ENCODE measurements around the gene BPIFB6.

BPIFB6 gene

DNA sequence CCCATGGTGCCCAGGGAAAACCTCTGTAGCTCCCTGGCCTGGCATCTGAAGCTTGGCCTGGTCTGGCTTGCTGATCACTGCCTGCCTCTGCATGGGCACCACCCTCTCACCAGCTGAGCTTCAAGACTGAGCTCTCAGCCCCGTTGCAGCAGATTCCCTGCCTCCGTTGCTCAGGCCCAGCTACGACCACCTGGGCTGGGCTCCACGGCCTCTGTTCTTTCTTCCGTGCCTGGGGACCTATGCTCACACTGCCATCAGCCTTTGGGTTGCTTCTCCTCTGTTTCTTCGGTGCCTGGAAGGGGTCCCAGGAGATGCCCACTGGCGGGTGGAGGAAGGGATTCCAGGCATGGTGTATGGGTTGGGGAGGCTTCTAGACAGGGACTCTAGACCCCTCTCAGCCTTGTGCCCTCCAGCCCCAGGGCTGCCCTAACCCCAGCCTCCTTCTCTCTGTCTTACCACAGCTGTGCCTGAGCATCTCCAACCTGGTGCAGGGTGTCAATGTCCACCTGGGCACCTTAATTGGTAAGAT is 14.8 kb upstream of the BPIFB6 start:
- DNase-seq = no peak

DNA sequence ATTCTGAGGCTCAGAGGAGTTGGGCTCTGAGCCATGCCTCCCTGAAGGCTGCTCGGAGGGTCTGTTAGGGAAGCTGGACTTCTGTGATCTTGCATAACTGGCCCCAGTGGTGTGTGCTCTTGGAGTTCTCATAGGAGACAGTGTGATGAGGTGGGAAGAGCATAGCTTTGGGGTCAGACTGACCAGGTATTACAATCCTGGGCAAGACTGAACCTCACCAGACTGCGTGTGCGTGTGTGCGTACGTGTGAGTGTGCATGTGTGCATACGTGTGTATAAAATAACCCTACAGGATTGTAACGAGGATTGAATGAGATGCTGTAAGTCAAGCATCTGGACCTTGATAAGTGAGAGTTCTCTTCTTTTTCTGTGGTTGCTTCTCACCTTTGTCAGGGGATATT is 13.9 kb upstream of the BPIFB6 start:
- no peak for DNase-seq

DNA sequence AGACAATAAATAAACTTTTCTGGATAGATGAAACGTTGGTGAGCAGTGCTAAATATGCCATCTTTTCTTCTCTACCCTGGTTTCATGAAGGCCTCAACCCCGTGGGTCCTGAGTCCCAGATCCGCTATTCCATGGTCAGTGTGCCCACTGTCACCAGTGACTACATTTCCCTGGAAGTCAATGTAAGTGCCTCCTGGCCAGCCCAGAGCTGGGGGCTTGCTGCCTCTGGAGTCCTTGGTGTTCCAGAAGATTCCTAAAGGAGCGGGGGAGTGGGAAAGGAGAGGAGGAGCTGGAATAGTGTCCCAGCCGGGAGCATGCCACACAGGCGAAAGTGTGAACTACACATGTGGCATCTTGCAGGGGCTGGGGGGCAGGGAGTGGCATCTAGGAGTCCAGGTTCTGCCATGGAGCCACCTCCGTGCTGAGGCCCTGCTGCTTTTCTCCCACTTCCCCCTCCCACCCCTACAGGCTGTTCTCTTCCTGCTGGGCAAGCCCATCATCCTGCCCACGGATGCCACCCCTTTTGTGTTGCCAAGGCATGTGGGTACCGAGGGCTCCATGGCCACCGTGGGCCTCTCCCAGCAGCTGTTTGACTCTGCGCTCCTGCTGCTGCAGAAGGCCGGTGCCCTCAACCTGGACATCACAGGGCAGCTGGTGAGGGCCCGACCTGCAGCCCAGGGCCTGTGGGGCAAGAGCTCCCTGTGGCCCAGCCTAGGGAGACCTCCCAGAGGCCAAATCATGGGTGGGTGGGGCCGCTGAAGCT is 13.1 kb upstream of the BPIFB6 start:
- no peak for DNase-seq

- no peak for DNase-seq
Measured at GRCh38 chr20:33019465-33020277, 11.8 kb upstream of the BPIFB6 start.

DNA sequence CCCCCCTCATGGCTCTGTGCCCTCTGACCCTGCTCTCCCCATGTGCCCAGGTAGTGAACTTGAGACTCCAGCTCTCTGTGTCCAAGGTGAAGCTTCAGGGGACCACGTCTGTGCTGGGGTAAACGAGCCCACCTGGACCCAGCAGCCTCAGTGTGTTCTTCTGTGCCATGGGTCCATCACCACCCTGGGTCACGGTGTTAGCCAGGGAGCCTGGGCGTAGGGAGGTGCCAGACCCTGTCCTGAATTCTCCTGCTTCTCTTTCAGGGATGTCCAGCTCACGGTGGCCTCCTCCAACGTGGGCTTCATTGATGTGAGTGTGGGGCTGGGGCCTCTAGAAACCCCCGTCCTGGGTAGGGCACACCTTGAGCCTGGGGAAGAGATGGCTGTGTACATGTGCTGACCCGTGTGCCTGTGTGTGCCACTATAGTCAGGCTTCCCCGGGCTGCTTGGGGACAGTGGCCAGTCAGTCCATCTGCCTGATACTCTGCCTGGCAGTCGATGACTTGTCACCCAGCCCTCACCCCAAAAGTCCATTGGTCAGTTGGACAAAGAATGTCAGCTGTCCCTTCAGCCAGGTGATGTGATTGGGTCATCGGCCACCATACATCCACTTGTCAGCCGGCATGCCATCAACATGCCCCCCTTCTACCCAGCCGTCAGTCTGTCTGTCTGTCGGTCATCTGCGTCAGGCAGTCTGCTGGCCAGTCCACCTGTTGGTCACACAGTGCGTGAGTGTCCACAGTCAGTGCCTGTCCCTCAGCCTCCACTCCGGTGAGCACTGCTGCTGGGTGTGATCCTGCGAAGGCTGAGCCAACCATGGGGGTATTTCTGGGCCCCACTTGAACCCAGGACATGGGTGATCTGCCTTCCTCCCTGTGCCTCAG is 10.9 kb upstream of the BPIFB6 start:
- no peak for DNase-seq

DNA sequence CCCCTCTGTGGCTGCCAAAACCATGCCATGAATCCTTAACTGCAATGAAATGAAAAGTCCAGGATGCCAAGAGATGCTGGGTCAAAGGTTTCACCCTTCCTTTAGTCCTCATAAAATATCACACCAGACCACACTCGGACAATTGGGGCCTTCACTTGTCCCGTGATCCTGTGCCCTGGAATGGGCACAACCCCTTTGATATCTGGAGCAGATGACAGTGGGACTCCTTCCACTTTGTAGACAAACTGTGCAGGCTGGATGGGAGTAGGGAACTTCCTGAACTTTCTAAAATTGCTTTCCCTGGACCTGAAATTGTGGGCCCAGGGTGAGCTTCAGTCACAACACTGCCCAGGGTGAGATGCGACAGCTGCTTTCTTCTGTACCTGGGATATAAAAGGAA is 9.6 kb upstream of the BPIFB6 start:
- no peak for DNase-seq

DNA sequence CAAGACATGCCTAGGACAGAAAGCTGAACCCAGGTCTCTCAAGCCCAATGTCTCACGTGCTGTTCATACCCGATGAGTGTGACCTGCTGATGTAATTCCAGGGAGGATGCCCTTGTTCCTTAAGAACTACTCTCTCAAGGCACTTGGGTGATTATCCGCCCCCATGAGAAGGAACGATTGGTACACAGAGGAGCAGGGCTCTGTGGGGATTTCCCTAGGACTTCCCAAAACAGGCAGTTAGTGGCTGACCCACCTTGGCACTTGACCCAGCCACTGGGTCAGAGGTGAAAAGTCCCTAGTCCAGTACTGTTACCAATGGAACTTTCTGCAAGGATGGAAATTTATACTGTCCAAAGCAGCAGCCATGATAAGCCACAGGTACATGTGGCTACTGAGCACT is 9.2 kb upstream of the BPIFB6 start:
- no peak for DNase-seq

DNA sequence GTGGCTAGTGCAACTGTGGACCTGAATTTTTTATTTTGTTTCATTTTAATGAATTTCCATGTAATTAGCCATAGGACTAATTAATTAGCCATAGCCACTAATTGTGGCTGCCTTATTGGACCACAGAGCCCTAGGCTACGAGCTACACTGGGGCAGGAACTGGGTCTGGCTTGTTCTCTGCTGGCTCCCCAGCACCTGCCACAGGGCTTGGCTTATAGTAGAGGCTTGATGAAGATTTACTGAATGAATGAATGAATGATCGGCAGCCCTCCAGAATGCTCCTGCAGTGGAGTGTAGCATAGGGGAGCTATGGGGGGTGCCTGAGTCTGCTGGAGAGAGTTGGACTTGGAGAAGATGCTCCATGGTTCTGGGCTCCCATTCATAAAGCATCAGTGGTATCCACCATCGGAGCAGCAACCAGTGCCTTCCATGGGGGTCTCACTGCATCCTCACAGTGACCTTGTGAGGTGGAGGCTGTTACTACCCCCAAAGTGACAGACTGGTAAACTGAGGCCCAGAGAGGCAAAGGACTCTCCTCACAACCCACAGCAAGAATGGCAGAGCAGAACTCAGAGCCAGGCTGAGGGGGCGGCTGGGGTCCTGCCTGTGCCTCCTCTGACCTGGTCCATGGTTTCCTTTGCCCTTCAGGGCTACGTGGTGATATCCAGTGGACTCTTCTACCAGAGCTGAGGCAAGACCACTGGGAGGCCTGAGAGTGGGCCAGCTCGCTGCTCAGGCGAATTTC is 8.6 kb upstream of the BPIFB6 start:
- DNase-seq = no peak

GRCh38 chr20:33023439-33024242 is 7.8 kb upstream of the BPIFB6 start:
- DNase-seq = no peak

- DNase-seq = no peak
Measured at GRCh38 chr20:33024243-33024560, 7.2 kb upstream of the BPIFB6 start.

- no peak for DNase-seq
Measured at GRCh38 chr20:33024609-33025317, 6.7 kb upstream of the BPIFB6 start.

DNA sequence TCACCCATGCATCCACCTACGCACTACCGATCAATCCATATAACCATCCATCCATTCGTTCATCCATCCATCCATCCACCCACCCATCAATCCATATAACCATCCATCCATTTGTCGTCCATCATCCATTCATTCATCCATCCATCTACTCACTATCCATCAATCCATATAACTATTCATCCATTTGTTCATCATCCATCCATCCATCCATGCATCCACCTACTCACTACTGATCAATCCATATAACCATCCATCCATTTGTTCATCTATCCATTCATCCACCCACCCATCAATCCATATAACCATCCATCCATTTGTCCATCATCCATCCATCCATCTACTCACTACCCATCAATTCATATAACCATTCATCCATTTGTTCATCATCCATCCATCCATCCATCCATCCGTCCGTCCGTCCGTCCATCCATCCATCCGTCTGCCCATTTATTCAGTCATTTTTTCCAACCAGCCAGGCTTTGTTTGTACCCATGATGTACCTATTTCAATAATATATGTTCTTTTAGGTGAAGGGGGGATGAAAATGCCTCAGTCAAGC is 6.1 kb upstream of the BPIFB6 start:
- DNase-seq = no peak

DNA sequence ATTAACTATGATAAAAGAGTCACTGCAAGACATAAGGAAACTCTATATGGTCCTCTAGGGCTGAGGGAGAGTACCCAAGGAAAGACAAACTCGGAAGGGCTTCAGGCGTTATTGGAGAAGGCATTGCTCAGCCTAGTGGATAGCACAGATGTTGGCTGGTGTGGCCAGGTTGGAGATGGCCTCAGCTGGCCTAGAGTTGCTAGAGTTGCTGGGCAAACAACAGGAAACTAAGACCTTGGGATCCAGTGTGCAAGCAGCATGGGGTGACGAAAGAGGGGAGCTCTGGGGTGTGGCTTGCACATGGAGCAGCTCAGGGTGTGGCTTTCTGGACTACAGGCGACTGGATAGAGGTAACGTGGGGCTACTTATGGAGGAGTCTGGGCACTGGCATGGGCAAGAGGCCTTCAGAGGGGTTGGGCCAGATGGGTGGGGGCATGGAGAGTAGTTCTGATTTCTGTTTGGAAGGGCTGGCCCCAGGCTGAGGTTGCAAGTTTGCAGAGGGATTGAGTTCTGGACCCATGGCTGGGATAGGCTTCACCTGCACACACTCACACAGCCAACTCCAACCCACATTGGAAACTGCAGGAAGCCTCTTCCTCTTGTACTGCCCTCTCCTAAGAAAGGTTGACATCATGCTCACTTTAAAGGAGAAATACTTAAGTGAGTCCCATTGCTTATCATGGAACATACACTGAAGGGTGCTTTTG is 5.2 kb upstream of the BPIFB6 start:
- no peak for DNase-seq

GRCh38 chr20:33026779-33027759 is 4.4 kb upstream of the BPIFB6 start:
- DNase-seq = no peak

DNA sequence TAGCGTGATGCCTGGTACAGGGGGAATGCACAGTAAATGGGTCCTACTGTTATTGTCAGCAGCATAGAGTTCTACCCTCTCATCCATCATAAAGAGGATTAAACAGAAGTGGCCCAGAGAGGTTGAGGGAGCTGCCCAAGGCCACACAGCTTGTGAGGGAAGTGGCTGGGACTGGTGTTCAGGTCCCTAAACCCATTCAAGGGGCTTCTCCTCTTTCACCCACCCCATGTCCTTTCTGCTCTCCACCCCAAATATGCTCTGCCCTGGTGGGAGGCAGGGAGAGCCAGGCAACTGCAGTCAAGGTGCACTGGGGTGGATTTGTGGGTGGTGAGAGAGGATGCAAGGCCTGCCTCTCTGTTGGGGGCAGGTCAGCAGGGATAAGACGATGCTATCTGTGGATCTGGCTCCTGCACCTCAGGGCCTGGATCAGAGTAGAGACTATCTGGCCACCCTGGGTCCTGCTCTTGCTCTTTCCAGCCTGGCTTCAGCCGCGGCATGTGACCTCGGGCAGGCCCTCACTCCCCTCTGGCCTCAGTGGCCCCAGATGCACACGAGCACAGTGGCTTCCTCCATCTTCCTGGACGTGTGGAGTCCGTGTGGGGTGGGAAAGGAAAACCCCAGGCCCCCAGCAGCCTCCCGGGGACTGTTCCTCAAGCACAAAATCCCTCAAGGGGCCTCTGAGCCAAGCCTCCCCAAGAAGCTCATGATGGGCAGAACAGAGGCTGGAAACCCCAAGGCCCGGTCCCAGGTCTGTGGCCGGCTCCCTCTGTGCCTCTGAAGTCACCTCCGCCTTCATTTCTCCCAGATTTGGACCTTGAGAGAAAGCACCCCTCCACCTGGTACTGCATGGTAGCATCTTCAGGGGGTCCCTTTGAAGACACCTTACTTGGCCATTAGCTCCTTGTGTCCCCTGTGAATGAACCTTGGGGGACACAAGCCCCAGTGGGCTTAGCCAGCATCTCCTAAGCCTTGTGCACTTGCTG is 3.4 kb upstream of the BPIFB6 start:
- DNase-seq = no peak

- DNase-seq = no peak
Measured at GRCh38 chr20:33028875-33029274, 2.6 kb upstream of the BPIFB6 start.

DNA sequence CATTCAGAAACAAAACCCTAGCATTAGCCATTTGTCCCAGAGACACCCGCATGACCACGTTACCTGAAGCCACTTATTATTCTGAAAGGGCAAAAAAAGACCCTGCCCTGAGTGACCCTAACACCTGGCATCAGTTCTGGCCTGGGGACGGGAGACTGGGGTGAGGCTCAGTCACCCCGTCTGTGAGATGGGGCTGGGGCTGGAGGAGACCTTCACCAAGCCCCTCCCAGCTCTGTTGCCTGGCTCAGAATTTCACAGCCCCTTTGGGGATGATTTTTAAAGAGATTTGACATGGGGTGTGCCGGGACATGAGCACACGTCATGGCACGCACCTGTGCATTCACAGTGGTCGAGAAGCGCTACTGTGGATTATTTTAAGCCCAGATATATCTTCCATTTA is 1.4 kb upstream of the BPIFB6 start:
- no peak for DNase-seq
